ENCODE results near the gene HBA1. TPM values are rescaled to one million over a fixed set of nuclear protein-coding genes. Genes with fewer than 3 reads are reported as not detected.

Gene HBA1
- total and polyA plus RNA-seq, 4 donors: 718 to 1,778 (median 1,061) TPM

Small RNAs within 50 kb of the gene (small RNA-seq; reads per million reads assigned to genes)
- gene RF00019 (ENCODE audit: low replicate concordance): not detected

Other genes starting within 250 kb of the HBA1 start
- 1 to 10 TPM; 4.6 to 5.1 TPM for gene POLR3K, start 123.1 kb upstream of the HBA1 start, total RNA-seq
- gene POLR3K, start 123.1 kb upstream of the HBA1 start, polyA plus RNA-seq (ENCODE audit: insufficient read length in 2 of 2): 10 to 100 TPM; 16.9 to 18.8 TPM
- gene SNRNP25, start 122.9 kb upstream of the HBA1 start, total RNA-seq: 10 to 100 TPM; 37.2 to 50.3 TPM
- 100 to 1,000 TPM; 114 to 122 TPM for gene SNRNP25, start 122.9 kb upstream of the HBA1 start, polyA plus RNA-seq (ENCODE audit: insufficient read length in 2 of 2)
- 10 to 100 TPM; 19.0 to 31.1 TPM for gene RHBDF1, start 104.0 kb upstream of the HBA1 start, total RNA-seq
- gene RHBDF1, start 104.0 kb upstream of the HBA1 start, polyA plus RNA-seq (ENCODE audit: insufficient read length in 2 of 2): 10 to 100 TPM; 34.4 to 52.7 TPM
- gene MPG, start 98.5 kb upstream of the HBA1 start, total RNA-seq: 10 to 100 TPM; 43.9 to 48.9 TPM
- 10 to 100 TPM; 43.8 to 54.2 TPM for gene MPG, start 98.5 kb upstream of the HBA1 start, polyA plus RNA-seq (ENCODE audit: insufficient read length in 2 of 2)
- 10 to 100 TPM; 12.3 to 16.2 TPM for gene NPRL3, start 38.0 kb upstream of the HBA1 start, total RNA-seq
- gene NPRL3, start 38.0 kb upstream of the HBA1 start, polyA plus RNA-seq (ENCODE audit: insufficient read length in 2 of 2): 10 to 100 TPM; 58.7 to 60.1 TPM
- gene HBZ, start 24.0 kb upstream of the HBA1 start, total RNA-seq: 1 to 10 TPM; 1.4 to 5.0 TPM
- 1 to 10 TPM; 1.1 to 3.3 TPM for gene HBZ, start 24.0 kb upstream of the HBA1 start, polyA plus RNA-seq (ENCODE audit: insufficient read length in 2 of 2)
- 10 to 100 TPM; 33.7 to 56.1 TPM for gene HBM, start 10.7 kb upstream of the HBA1 start, total RNA-seq
- 1 to 10 TPM; 5.4 to 5.5 TPM for gene HBM, start 10.7 kb upstream of the HBA1 start, polyA plus RNA-seq (ENCODE audit: insufficient read length in 2 of 2)
- gene HBA2, start 3.8 kb upstream of the HBA1 start, total RNA-seq: 1,000 to 10,000 TPM; 1,427 to 3,649 TPM
- gene HBA2, start 3.8 kb upstream of the HBA1 start, polyA plus RNA-seq (ENCODE audit: insufficient read length in 2 of 2): 1,000 to 10,000 TPM; 1,794 to 1,875 TPM
- 1 to 10 TPM; 6.4 to 6.6 TPM for gene HBQ1, start 3.8 kb downstream of the HBA1 start, total RNA-seq
- gene HBQ1, start 3.8 kb downstream of the HBA1 start, polyA plus RNA-seq (ENCODE audit: insufficient read length in 2 of 2): 10 to 100 TPM; 10.4 to 11.6 TPM
- gene LUC7L, start 52.8 kb downstream of the HBA1 start, total RNA-seq: 100 to 1,000 TPM in 1 of 2 donors, 10 to 100 TPM in 1; 63.4 to 117 TPM
- gene LUC7L, start 52.8 kb downstream of the HBA1 start, polyA plus RNA-seq (ENCODE audit: insufficient read length in 2 of 2): 100 to 1,000 TPM; 158 to 199 TPM
- gene FAM234A, start 58.1 kb downstream of the HBA1 start, total RNA-seq: 10 to 100 TPM; 34.8 to 55.8 TPM
- gene FAM234A, start 58.1 kb downstream of the HBA1 start, polyA plus RNA-seq (ENCODE audit: insufficient read length in 2 of 2): 10 to 100 TPM; 60.6 to 66.3 TPM
- 10 to 100 TPM in 1 of 2 donors, 1 to 10 TPM in 1; 7.9 to 13.0 TPM for gene RGS11, start 99.3 kb downstream of the HBA1 start, total RNA-seq
- 10 to 100 TPM; 29.5 to 47.5 TPM for gene RGS11, start 99.3 kb downstream of the HBA1 start, polyA plus RNA-seq (ENCODE audit: insufficient read length in 2 of 2)
- gene ARHGDIG, start 103.9 kb downstream of the HBA1 start, total RNA-seq: 10 to 100 TPM; 24.9 to 50.4 TPM
- 100 to 1,000 TPM; 106 to 120 TPM for gene ARHGDIG, start 103.9 kb downstream of the HBA1 start, polyA plus RNA-seq (ENCODE audit: insufficient read length in 2 of 2)
- 10 to 100 TPM in 1 of 2 donors, 1 to 10 TPM in 1; 8.0 to 10.5 TPM for gene PDIA2, start 106.5 kb downstream of the HBA1 start, total RNA-seq
- 10 to 100 TPM; 37.1 to 38.4 TPM for gene PDIA2, start 106.5 kb downstream of the HBA1 start, polyA plus RNA-seq (ENCODE audit: insufficient read length in 2 of 2)
- gene AXIN1, start 176.0 kb downstream of the HBA1 start, total RNA-seq: 10 to 100 TPM in 1 of 2 donors, 1 to 10 TPM in 1; 8.5 to 24.0 TPM
- 10 to 100 TPM; 20.5 to 23.0 TPM for gene AXIN1, start 176.0 kb downstream of the HBA1 start, polyA plus RNA-seq (ENCODE audit: insufficient read length in 2 of 2)
- gene MRPL28, start 193.9 kb downstream of the HBA1 start, total RNA-seq: 10 to 100 TPM; 43.4 to 73.9 TPM
- 100 to 1,000 TPM; 112 to 114 TPM for gene MRPL28, start 193.9 kb downstream of the HBA1 start, polyA plus RNA-seq (ENCODE audit: insufficient read length in 2 of 2)
- gene PGAP6, start 205.3 kb downstream of the HBA1 start, total RNA-seq: 10 to 100 TPM; 17.3 to 31.8 TPM
- gene PGAP6, start 205.3 kb downstream of the HBA1 start, polyA plus RNA-seq (ENCODE audit: insufficient read length in 2 of 2): 10 to 100 TPM; 60.6 to 70.3 TPM
- gene NME4, start 220.5 kb downstream of the HBA1 start, total RNA-seq: 10 to 100 TPM; 14.3 to 88.8 TPM
- 100 to 1,000 TPM; 133 to 150 TPM for gene NME4, start 220.5 kb downstream of the HBA1 start, polyA plus RNA-seq (ENCODE audit: insufficient read length in 2 of 2)
- gene DECR2, start 225.2 kb downstream of the HBA1 start, total RNA-seq: 1 to 10 TPM; 5.1 to 9.6 TPM
- 10 to 100 TPM; 24.6 to 27.7 TPM for gene DECR2, start 225.2 kb downstream of the HBA1 start, polyA plus RNA-seq (ENCODE audit: insufficient read length in 2 of 2)
- 10 to 100 TPM; 24.2 to 43.5 TPM for gene RAB11FIP3, start 249.0 kb downstream of the HBA1 start, total RNA-seq
- 100 to 1,000 TPM in 1 of 2 donors, 10 to 100 TPM in 1; 89.3 to 107 TPM for gene RAB11FIP3, start 249.0 kb downstream of the HBA1 start, polyA plus RNA-seq (ENCODE audit: insufficient read length in 2 of 2)